T-helper 9 cell (primary cell): ENCODE data around the gene SLC1A7.

Experiments used
- DNase-seq: peaks from one replicate; pipeline ENCODE4 v3.0.0-alpha.2; 2020

SLC1A7 gene

GRCh38 chr1:53115403-53116306, 26.8 kb downstream of the SLC1A7 start:
- DNase-seq: no peak

GRCh38 chr1:53114581-53115400, 27.6 kb downstream of the SLC1A7 start:
- DNase-seq: no peak

GRCh38 chr1:53114090-53114489, 28.3 kb downstream of the SLC1A7 start:
- no peak for DNase-seq

- no peak for DNase-seq
These were observed 29.6 kb downstream of the SLC1A7 start for GRCh38 chr1:53112861-53113260.

- no peak for DNase-seq
These were observed 30.1 kb downstream of the SLC1A7 start for GRCh38 chr1:53112271-53112774.

GRCh38 chr1:53111693-53112092, 30.7 kb downstream of the SLC1A7 start:
- DNase-seq: no peak

GRCh38 chr1:53111073-53111556, 31.3 kb downstream of the SLC1A7 start:
- DNase-seq: no peak

GRCh38 chr1:53110370-53111072, 31.9 kb downstream of the SLC1A7 start:
- DNase-seq: no peak

- DNase-seq: no peak
These were observed 33.5 kb downstream of the SLC1A7 start for GRCh38 chr1:53108646-53109580.

- no peak for DNase-seq
These were observed 34.7 kb downstream of the SLC1A7 start for GRCh38 chr1:53107570-53108322.

GRCh38 chr1:53107090-53107489, 35.3 kb downstream of the SLC1A7 start:
- no peak for DNase-seq

GRCh38 chr1:53104289-53104913, 38.0 kb downstream of the SLC1A7 start:
- DNase-seq: no peak

GRCh38 chr1:53094533-53094919, 47.9 kb downstream of the SLC1A7 start:
- DNase-seq: no peak

- DNase-seq: no peak
These were observed 48.5 kb downstream of the SLC1A7 start for GRCh38 chr1:53093778-53094532.

GRCh38 chr1:53093451-53093754, 49.0 kb downstream of the SLC1A7 start:
- DNase-seq: no peak

GRCh38 chr1:53092659-53093450, 49.6 kb downstream of the SLC1A7 start:
- DNase-seq: no peak

GRCh38 chr1:53091841-53092645, 50.4 kb downstream of the SLC1A7 start:
- no peak for DNase-seq
